Measurements from ENCODE around the gene NAT9.
A peak's percentile ranks its signal among the peaks of the same experiment; 100 is the strongest.

Gene NAT9

GRCh38 chr17:74760404-74761105 lies 15.6 kb downstream of the NAT9 start:
- DNase-seq: no peak

GRCh38 chr17:74759941-74760340 lies 16.2 kb downstream of the NAT9 start:
- no peak for DNase-seq

GRCh38 chr17:74759243-74759801 lies 16.8 kb downstream of the NAT9 start:
- DNase-seq: no peak

- no peak for DNase-seq
These were observed 17.3 kb downstream of the NAT9 start for GRCh38 chr17:74758848-74759168.

- no peak for DNase-seq
These were observed 18.0 kb downstream of the NAT9 start for GRCh38 chr17:74757931-74758847.

- DNase-seq: peak; percentile 17
These were observed 18.6 kb downstream of the NAT9 start for GRCh38 chr17:74757502-74757901.

- DNase-seq: no peak
These were observed 19.3 kb downstream of the NAT9 start for GRCh38 chr17:74756891-74757290.

GRCh38 chr17:74755533-74755932 lies 20.6 kb downstream of the NAT9 start:
- DNase-seq: no peak

- DNase-seq: no peak
These were observed 21.3 kb downstream of the NAT9 start for GRCh38 chr17:74754832-74755231.

GRCh38 chr17:74752822-74753401 lies 23.2 kb downstream of the NAT9 start:
- DNase-seq: no peak

- DNase-seq: no peak
These were observed 23.7 kb downstream of the NAT9 start for GRCh38 chr17:74752415-74752814.

- DNase-seq: no peak
These were observed 25.6 kb downstream of the NAT9 start for GRCh38 chr17:74750327-74751069.

GRCh38 chr17:74750039-74750326 lies 26.2 kb downstream of the NAT9 start:
- no peak for DNase-seq

- no peak for DNase-seq
These were observed 26.7 kb downstream of the NAT9 start for GRCh38 chr17:74749279-74750038.

GRCh38 chr17:74748529-74749278 lies 27.4 kb downstream of the NAT9 start, which contains the start of gene NHERF1:
Gene NHERF1, plus strand, starts transcription at chr17:74748628. Its CDS starts 219 bp downstream, at chr17:74748847.
- DNase-seq: peak; percentile 86

- DNase-seq: no peak
These were observed 27.9 kb downstream of the NAT9 start for GRCh38 chr17:74748279-74748528.

GRCh38 chr17:74746922-74747321 lies 29.2 kb downstream of the NAT9 start:
- no peak for DNase-seq

GRCh38 chr17:74746376-74746775 lies 29.8 kb downstream of the NAT9 start:
- DNase-seq: no peak

- DNase-seq: no peak
These were observed 30.5 kb downstream of the NAT9 start for GRCh38 chr17:74745548-74746177.

- DNase-seq: peak; percentile 17
These were observed 31.2 kb downstream of the NAT9 start for GRCh38 chr17:74744714-74745547.

Data from COR-L47 (cell line).